Body of pancreas (tissue), 4 donors: ENCODE results near the gene CYP1B1.

Source experiments
- POLR2A ChIP-seq, 3 donors: fragments of 450-650 bp; IDR thresholded peaks; one replicate each; pipeline ENCODE4 v1.6.1; 2016; ENCODE audit warnings: antibody characterized with exemption in 3 of 3, mild to moderate bottlenecking in 2 of 3
- TF ChIP-seq, protein P1 (sequence below), 7 experiments: fragments of 450-650 bp in 4 of 7; fragments of 200-600 bp in 3 of 7; sonication (generic) in 3 of 7; IDR thresholded peaks; one replicate each; pipeline ENCODE4 v1.5.1; 2016 to 2019; ENCODE audit warnings: antibody characterized with exemption in 7 of 7

DNA sequence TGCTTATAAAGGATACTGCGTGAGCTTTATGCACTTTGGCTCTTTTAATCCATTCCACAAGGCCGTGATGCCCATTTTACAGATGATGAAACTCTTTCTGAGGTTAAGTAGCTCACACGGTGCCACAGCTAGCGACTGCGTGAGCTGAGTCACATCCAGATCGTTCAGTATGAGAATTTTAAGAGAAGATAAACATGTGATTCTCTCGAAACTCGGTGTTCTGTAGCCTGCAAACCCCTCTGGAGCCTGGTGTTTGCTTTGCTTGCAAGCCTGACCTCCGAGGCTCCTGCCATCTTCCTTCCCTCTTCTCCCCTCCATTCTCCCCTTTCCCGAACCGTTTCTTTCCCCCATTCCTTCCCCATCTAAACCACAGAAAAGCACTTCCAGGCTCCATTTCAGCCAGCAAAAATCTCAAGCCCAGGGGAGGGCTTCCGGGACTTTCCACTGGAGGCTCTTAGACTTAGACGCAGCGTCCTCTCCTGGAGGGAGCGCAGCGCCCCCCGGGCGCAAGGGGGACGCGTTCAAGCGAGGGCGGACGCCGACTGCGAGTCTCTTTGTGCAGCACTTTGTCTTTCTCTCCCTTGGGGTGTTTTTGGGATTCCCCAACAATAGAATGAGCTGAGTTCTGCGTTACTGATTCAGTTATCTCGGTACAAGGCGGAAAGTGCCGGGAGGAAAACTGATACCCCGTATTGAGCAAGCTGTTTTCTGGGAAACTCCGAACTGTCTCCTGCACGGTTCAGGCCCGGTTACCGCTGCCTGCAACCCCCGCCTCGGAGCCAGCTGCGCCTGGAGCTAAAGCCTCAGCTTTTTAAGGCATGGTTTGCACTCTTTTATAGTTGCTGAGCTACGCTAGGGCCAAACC, 38.0 kb downstream of the CYP1B1 start:
- no peak for TF ChIP-seq POLR2A (IDR thresholded peaks at IDR 0.05)
- TF ChIP-seq, protein P1, sequence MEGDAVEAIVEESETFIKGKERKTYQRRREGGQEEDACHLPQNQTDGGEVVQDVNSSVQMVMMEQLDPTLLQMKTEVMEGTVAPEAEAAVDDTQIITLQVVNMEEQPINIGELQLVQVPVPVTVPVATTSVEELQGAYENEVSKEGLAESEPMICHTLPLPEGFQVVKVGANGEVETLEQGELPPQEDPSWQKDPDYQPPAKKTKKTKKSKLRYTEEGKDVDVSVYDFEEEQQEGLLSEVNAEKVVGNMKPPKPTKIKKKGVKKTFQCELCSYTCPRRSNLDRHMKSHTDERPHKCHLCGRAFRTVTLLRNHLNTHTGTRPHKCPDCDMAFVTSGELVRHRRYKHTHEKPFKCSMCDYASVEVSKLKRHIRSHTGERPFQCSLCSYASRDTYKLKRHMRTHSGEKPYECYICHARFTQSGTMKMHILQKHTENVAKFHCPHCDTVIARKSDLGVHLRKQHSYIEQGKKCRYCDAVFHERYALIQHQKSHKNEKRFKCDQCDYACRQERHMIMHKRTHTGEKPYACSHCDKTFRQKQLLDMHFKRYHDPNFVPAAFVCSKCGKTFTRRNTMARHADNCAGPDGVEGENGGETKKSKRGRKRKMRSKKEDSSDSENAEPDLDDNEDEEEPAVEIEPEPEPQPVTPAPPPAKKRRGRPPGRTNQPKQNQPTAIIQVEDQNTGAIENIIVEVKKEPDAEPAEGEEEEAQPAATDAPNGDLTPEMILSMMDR (IDR thresholded peaks at IDR 0.05), result peak in 1 of 7 experiments; percentile 16
